Measurements from ENCODE around the gene ARPIN.

The ARPIN gene

GRCh38 chr15:89916660-89917059, 3.9 kb upstream of the ARPIN start:
- H3K27me3 ChIP-seq (ENCODE audit: insufficient read depth, low read depth, severe bottlenecking), result no peaks in the 10 kb centered on the region
- TF ChIP-seq, protein P1, sequence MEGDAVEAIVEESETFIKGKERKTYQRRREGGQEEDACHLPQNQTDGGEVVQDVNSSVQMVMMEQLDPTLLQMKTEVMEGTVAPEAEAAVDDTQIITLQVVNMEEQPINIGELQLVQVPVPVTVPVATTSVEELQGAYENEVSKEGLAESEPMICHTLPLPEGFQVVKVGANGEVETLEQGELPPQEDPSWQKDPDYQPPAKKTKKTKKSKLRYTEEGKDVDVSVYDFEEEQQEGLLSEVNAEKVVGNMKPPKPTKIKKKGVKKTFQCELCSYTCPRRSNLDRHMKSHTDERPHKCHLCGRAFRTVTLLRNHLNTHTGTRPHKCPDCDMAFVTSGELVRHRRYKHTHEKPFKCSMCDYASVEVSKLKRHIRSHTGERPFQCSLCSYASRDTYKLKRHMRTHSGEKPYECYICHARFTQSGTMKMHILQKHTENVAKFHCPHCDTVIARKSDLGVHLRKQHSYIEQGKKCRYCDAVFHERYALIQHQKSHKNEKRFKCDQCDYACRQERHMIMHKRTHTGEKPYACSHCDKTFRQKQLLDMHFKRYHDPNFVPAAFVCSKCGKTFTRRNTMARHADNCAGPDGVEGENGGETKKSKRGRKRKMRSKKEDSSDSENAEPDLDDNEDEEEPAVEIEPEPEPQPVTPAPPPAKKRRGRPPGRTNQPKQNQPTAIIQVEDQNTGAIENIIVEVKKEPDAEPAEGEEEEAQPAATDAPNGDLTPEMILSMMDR (IDR thresholded peaks at IDR 0.05; ENCODE audit: low read depth, low read length), result no peak
- no peaks in the 10 kb centered on the region for H3K9me3 ChIP-seq (ENCODE audit: severe bottlenecking)
- DNase-seq, result no peak
- no peak overlapping the region for H3K27ac ChIP-seq
- H3K4me3 ChIP-seq (ENCODE audit: low read depth, low read length), result no peak overlapping the region
- H3K36me3 ChIP-seq, result no peaks in the 10 kb centered on the region

DNA sequence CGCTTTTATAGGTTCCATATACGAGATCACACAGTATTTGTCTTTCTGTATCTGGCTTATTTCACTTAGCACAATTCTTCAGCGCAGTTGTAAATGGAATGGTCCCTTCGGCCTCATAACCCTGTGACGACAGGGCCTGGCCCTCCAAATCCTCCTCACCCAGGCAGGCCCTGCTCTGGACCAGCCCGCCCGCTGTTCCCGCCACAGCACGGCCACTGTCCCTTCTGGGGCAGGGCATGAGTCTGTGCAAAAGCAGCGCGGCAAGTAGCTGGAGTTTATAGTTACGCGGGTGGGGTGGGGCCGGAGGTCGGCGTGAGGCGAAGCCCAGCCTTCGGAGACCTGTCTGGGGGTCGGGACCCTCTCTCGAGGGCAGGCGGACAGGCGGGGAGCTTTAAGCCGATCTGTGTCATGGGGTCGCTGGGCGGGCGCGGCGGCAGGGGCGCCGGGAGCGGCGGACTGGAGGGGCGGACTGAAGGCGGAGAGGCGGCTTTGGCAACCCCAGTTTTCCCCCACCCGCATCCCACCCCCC, 543 bp downstream of the ARPIN start:
- H3K27me3 ChIP-seq (ENCODE audit: insufficient read depth, low read depth, severe bottlenecking), result no peaks in the 10 kb centered on the region
- TF ChIP-seq, protein P1 (IDR thresholded peaks at IDR 0.05; ENCODE audit: low read depth, low read length), result no peak
- H3K4me3 ChIP-seq (ENCODE audit: low read depth, low read length), result peak overlapping the region; percentile 73
- no peaks in the 10 kb centered on the region for H3K9me3 ChIP-seq (ENCODE audit: severe bottlenecking)
- H3K27ac ChIP-seq, result peak overlapping the region; percentile 87
- H3K36me3 ChIP-seq, result no peaks in the 10 kb centered on the region
- peak; percentile 64 for DNase-seq

DNA sequence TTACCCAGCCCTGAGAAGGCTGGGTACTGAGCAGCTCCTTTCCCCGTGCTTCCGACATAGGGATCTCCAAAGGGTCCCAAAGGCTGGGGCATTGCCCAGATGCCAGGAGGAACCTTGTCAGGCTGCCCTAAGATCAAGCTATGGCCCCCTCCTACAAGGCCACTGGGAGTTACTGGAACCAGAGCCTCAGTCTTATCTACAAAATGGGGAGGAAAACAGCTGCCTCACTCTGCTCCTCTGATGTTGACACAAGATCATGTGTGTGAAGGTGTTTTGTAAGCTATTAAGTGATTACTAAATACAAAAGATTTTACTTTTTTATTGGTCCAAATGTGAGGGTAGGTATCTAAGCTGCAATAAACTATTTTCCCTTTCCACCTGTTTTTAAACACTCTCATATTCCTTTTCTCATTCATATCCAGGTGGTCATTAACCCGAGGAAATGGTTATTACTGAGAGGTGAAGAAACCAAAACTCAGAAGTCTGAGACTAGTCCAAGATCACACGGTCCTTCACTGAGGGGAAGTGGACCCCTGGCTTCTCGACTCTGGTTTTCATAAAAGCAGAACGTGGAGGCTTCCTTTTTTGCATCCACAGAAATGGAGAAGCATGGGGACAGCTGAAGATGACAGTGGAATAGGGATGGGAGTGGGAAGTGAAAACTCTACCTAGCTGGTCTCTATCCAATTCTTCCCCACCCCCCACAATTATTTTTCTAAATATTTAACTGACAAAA, 1.7 kb downstream of the ARPIN start:
- DNase-seq, result no peak
- H3K36me3 ChIP-seq, result no peaks in the 10 kb centered on the region

GRCh38 chr15:89909611-89910010, 3.1 kb downstream of the ARPIN start:
- no peaks in the 10 kb centered on the region for H3K9me3 ChIP-seq (ENCODE audit: severe bottlenecking)
- no peaks in the 10 kb centered on the region for H3K36me3 ChIP-seq
- no peak overlapping the region for H3K4me3 ChIP-seq (ENCODE audit: low read depth, low read length)
- TF ChIP-seq, protein P1 (IDR thresholded peaks at IDR 0.05; ENCODE audit: low read depth, low read length), result no peak
- DNase-seq, result no peak
- no peak overlapping the region for H3K27ac ChIP-seq
- H3K27me3 ChIP-seq (ENCODE audit: insufficient read depth, low read depth, severe bottlenecking), result no peaks in the 10 kb centered on the region

More for the DNA sequence above, 1.7 kb downstream of the ARPIN start:
- Histone ChIP-seq H3K27me3 (ENCODE audit: insufficient read depth, low read depth, severe bottlenecking) (no peaks in the 10 kb centered on the region), H3K9me3 (ENCODE audit: severe bottlenecking) (no peaks in the 10 kb centered on the region), H3K4me3 (ENCODE audit: low read depth, low read length) (no peak overlapping the region), H3K27ac (no peak overlapping the region)
- TF ChIP-seq, protein P1 (IDR thresholded peaks at IDR 0.05; ENCODE audit: low read depth, low read length), result no peak

DNA sequence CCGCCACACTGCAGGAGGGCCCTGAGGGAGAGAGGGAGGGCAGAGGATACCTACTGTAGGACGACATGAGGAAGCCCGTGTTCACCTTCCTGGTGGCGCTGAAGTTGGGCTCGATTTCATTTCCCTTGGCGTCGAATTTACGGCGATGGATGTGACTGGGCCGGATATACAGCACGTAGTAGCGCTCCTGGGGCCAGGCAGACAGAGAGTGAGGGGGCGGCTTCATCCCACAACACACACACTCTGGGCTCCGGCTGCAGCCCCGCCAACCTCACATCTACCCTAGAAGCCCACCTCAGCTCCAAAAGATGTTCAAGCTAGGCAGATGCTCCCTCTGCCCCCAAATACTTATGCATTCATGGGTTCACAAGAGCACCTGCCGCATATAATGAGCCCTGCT, 4.5 kb downstream of the ARPIN start:
- H3K36me3 ChIP-seq, result no peaks in the 10 kb centered on the region; the same call in 1 of the 2 replicates
- H3K27me3 ChIP-seq (ENCODE audit: insufficient read depth, low read depth, severe bottlenecking), result no peaks in the 10 kb centered on the region
- DNase-seq, result no peak
- H3K4me3 ChIP-seq (ENCODE audit: low read depth, low read length), result no peak overlapping the region
- H3K27ac ChIP-seq, result no peak overlapping the region
- H3K9me3 ChIP-seq (ENCODE audit: severe bottlenecking), result no peaks in the 10 kb centered on the region
- TF ChIP-seq, protein P1 (IDR thresholded peaks at IDR 0.05; ENCODE audit: low read depth, low read length), result no peak

Measured in WERI-Rb-1 (cell line).